IMR-90 (cell line): ENCODE measurements around the gene TMEM131. TPM values are rescaled to one million over a fixed set of nuclear protein-coding genes. Genes with fewer than 3 reads are reported as not detected.

Experiments used
- ATAC-seq: fragments of 200-7000 bp; cut with Tn5 transposase; 2 replicates; pipeline ENCODE4 v1.9.1; 2020; ENCODE audit warnings: low read depth, mild to moderate bottlenecking, moderate library complexity
- BruUV-seq: library from RNA; stranded (reverse); fragments of 400-500 nt; replicated peaks from 2 replicates; lab custom pipeline; 2021; lab: Mats Ljungman, UMichigan
- CTCF ChIA-PET: fragments of 300-600 bp; formaldehyde crosslinking; extraction: SDS; loops from one replicate; lab custom pipeline; 2021; ENCODE audit warnings: antibody characterized with exemption; lab: Yijun Ruan, JAX
- POLR2A ChIA-PET: fragments of 300-600 bp; sonication (Branson Sonifier 250); formaldehyde crosslinking; loops from one replicate; lab custom pipeline; 2022; ENCODE audit warnings: antibody characterized with exemption; ENCODE audit not compliant: unreplicated experiment; lab: Charles Lee
- DNase-seq: peaks from one replicate; pipeline ENCODE4 v3.0.0; 2013
- H2AFZ ChIP-seq: replicated peaks from 2 replicates; pipeline ENCODE3; 2013; ENCODE audit warnings: low read length, mild to moderate bottlenecking; ENCODE audit not compliant: poor library complexity
- H2AK5ac ChIP-seq: 2 replicates; pipeline ENCODE4 v1.6.1; 2013; ENCODE audit warnings: low read depth, low read length, inconsistent platforms
- H2AK9ac ChIP-seq: replicated peaks from 2 replicates; pipeline ENCODE3; 2013; ENCODE audit warnings: mild to moderate bottlenecking, low read depth, low read length, moderate library complexity; ENCODE audit not compliant: poor library complexity
- H2BK120ac ChIP-seq: 2 replicates; pipeline ENCODE4 v1.6.1; 2013; ENCODE audit warnings: low read depth, low read length, inconsistent platforms
- H2BK15ac ChIP-seq: 3 replicates; pipeline ENCODE4 v1.6.1; 2013; ENCODE audit warnings: low read depth, low read length, inconsistent platforms
- H2BK20ac ChIP-seq: 2 replicates; pipeline ENCODE4 v1.6.1; 2013; ENCODE audit warnings: low read depth, mild to moderate bottlenecking, inconsistent platforms, low read length, moderate library complexity
- H2BK5ac ChIP-seq: 2 replicates; pipeline ENCODE4 v1.6.1; 2013; ENCODE audit warnings: mild to moderate bottlenecking, low read depth, low read length, inconsistent platforms; ENCODE audit not compliant: poor library complexity, severe bottlenecking
- H3K14ac ChIP-seq: replicated peaks from 2 replicates; pipeline ENCODE4 v1.6.1; 2013; ENCODE audit warnings: low read depth, low read length, inconsistent platforms
- H3K18ac ChIP-seq: 2 replicates; pipeline ENCODE4 v1.6.1; 2013; ENCODE audit warnings: low read depth, low read length, control low read depth
- H3K23ac ChIP-seq: 2 replicates; pipeline ENCODE4 v1.6.1; 2013; ENCODE audit warnings: low read depth, low read length, inconsistent platforms
- H3K27ac ChIP-seq: 2 replicates; pipeline ENCODE4 v1.5.1; 2013; ENCODE audit warnings: mild to moderate bottlenecking, control low read depth, low read length; ENCODE audit not compliant: insufficient read depth
- H3K27me3 ChIP-seq: 2 replicates; pipeline ENCODE4 v1.6.1; 2013; ENCODE audit warnings: low read length; ENCODE audit not compliant: control insufficient read depth, insufficient read depth
- H3K36me3 ChIP-seq: 2 replicates; pipeline ENCODE4 v1.6.1; 2013; ENCODE audit warnings: low read length, mixed read lengths; ENCODE audit not compliant: control insufficient read depth, insufficient read depth
- H3K4ac ChIP-seq: 2 replicates; pipeline ENCODE4 v1.6.1; 2013; ENCODE audit warnings: low read depth, low read length, inconsistent platforms
- H3K4me1 ChIP-seq: 2 replicates; pipeline ENCODE4 v1.6.1; 2013; ENCODE audit warnings: low read length, mixed read lengths; ENCODE audit not compliant: control insufficient read depth, insufficient read depth
- H3K4me2 ChIP-seq: 2 replicates; pipeline ENCODE4 v1.6.1; 2013; ENCODE audit warnings: low read depth, mild to moderate bottlenecking, control low read depth, low read length, moderate library complexity
- H3K4me3 ChIP-seq: 2 replicates; pipeline ENCODE4 v1.5.1; 2013; ENCODE audit warnings: low read depth, mild to moderate bottlenecking, control low read depth, low read length, moderate library complexity; ENCODE audit not compliant: insufficient read depth
- H3K56ac ChIP-seq: 2 replicates; pipeline ENCODE4 v1.6.1; 2013; ENCODE audit warnings: low read length, inconsistent platforms; ENCODE audit not compliant: insufficient read depth; ENCODE audit errors: extremely low read depth
- H3K79me1 ChIP-seq, 2 experiments: 2 replicates each; pipeline ENCODE4 v1.6.1; 2013; ENCODE audit warnings: low read length in 2 of 2, inconsistent platforms in 1 of 2, low read depth in 1 of 2
- H3K9ac ChIP-seq: 2 replicates; pipeline ENCODE4 v1.6.1; 2013; ENCODE audit warnings: low read depth, low read length, control low read depth
- H3K9me1 ChIP-seq: 2 replicates; pipeline ENCODE4 v1.6.1; 2013; ENCODE audit warnings: low read length, inconsistent platforms; ENCODE audit not compliant: insufficient read depth
- H3K9me3 ChIP-seq: 2 replicates; pipeline ENCODE4 v1.6.1; 2013; ENCODE audit warnings: low read length; ENCODE audit not compliant: control insufficient read depth, insufficient read depth
- H4K20me1 ChIP-seq: 2 replicates; pipeline ENCODE4 v1.6.1; 2013; ENCODE audit warnings: low read length, inconsistent platforms; ENCODE audit not compliant: insufficient read depth
- H4K5ac ChIP-seq: 2 replicates; pipeline ENCODE4 v1.6.1; 2013; ENCODE audit warnings: mild to moderate bottlenecking, low read depth, low read length, control low read depth
- H4K8ac ChIP-seq, 2 experiments: 2 replicates each; pipeline ENCODE4 v1.6.1; 2013; ENCODE audit warnings: low read depth in 2 of 2, low read length in 2 of 2, control low read depth in 1 of 2, inconsistent platforms in 1 of 2
- H4K91ac ChIP-seq: 2 replicates; pipeline ENCODE4 v1.6.1; 2013; ENCODE audit warnings: low read depth, low read length, inconsistent platforms; ENCODE audit not compliant: insufficient read depth
- BHLHE40 ChIP-seq: fragments of 150-350 bp; IDR thresholded peaks from 2 replicates; pipeline ENCODE4 v1.6.1; 2016; ENCODE audit warnings: mild to moderate bottlenecking, low read depth, low read length
- CEBPB ChIP-seq: IDR thresholded peaks from 2 replicates; pipeline ENCODE4 v1.6.1; 2012; ENCODE audit warnings: low read depth, low read length, improper control_type of control experiment
- CHD1 ChIP-seq: IDR thresholded peaks from 2 replicates; pipeline ENCODE4 v1.6.1; 2012; ENCODE audit warnings: low read depth, low read length, improper control_type of control experiment
- CTCF ChIP-seq: conservative IDR thresholded peaks from 2 replicates; pipeline ENCODE4 v1.5.1; 2012; ENCODE audit warnings: mild to moderate bottlenecking, low read depth, low read length, improper control_type of control experiment
- FOS ChIP-seq: fragments of 150-350 bp; IDR thresholded peaks from 2 replicates; pipeline ENCODE4 v1.6.1; 2016; ENCODE audit warnings: low read depth, low read length
- MAFK ChIP-seq: IDR thresholded peaks from 2 replicates; pipeline ENCODE4 v1.6.1; 2012; ENCODE audit warnings: low read depth, low read length, improper control_type of control experiment
- MAZ ChIP-seq: IDR thresholded peaks from 2 replicates; pipeline ENCODE4 v1.6.1; 2012; ENCODE audit warnings: low read depth, mild to moderate bottlenecking, low read length, improper control_type of control experiment, moderate library complexity, borderline replicate concordance
- MXI1 ChIP-seq: IDR thresholded peaks from 2 replicates; pipeline ENCODE4 v1.6.1; 2012; ENCODE audit warnings: low read depth, mild to moderate bottlenecking, low read length, moderate library complexity, borderline replicate concordance
- NFE2L2 ChIP-seq: fragments of 150-350 bp; IDR thresholded peaks from 2 replicates; pipeline ENCODE4 v1.6.1; 2016; ENCODE audit warnings: low read depth, mild to moderate bottlenecking, low read length
- POLR2A ChIP-seq: IDR thresholded peaks from 2 replicates; pipeline ENCODE4 v1.6.1; 2012; ENCODE audit warnings: mild to moderate bottlenecking, low read depth, low read length
- RAD21 ChIP-seq: IDR thresholded peaks from 2 replicates; pipeline ENCODE4 v1.6.1; 2012; ENCODE audit warnings: low read length, improper control_type of control experiment
- RCOR1 ChIP-seq: IDR thresholded peaks from 2 replicates; pipeline ENCODE4 v1.6.1; 2012; ENCODE audit warnings: mild to moderate bottlenecking, low read length, improper control_type of control experiment; ENCODE audit not compliant: insufficient replicate concordance
- RFX5 ChIP-seq: IDR thresholded peaks from 2 replicates; pipeline ENCODE4 v1.8.0; 2012; ENCODE audit warnings: low read depth, mild to moderate bottlenecking, low read length, moderate library complexity
- SMC3 ChIP-seq: fragments of 150-350 bp; IDR thresholded peaks from 2 replicates; pipeline ENCODE4 v1.6.1; 2016; ENCODE audit warnings: low read depth, mild to moderate bottlenecking, antibody characterized with exemption, low read length, moderate library complexity
- USF2 ChIP-seq: fragments of 150-350 bp; IDR thresholded peaks from 2 replicates; pipeline ENCODE4 v1.6.1; 2017; ENCODE audit warnings: mild to moderate bottlenecking, antibody characterized with exemption, low read length, low read depth
- WGBS, 2 experiments: methylation state at CpG; one replicate each; pipeline versions ENCODE4 v1.1.5 to v1.1.7; 2013; ENCODE audit warnings: missing lambda C conversion rate in 2 of 2; ENCODE audit not compliant: insufficient read length in 1 of 2; ENCODE audit errors: extremely low coverage in 2 of 2; 5-methylcytosine and 5-hydroxymethylcytosine counted together
- dilution Hi-C: fragments of 300-500 bp; cut with HindIII; formaldehyde crosslinking; loops from one replicate; pipeline ENCODE4 v1.14.3; 2018; ENCODE audit warnings: low sequenced_read_pairs; ENCODE audit not compliant: unreplicated experiment
- in situ Hi-C: fragments of 300-500 bp; cut with MboI; formaldehyde crosslinking; loops from 3 replicates; pipeline ENCODE4 v1.14.3; 2019; ENCODE audit warnings: low sequenced_read_pairs, inconsistent platforms, mixed read lengths
- intact Hi-C: fragments of 100-400 bp; cut with micrococcal nuclease; formaldehyde crosslinking; loops from 2 replicates; pipeline ENCODE4 v1.10.0; 2022
- polyA plus RNA-seq, 3 experiments: library from polyadenylated mRNA; depleted of rRNA; stranded (reverse); fragments of >200 nt; gene quantifications; 2 replicates each; pipeline ENCODE4 v1.2.3, GENCODE V29; 2012; ENCODE audit warnings: low replicate concordance in 1 of 3
- total RNA-seq: library from RNA; depleted of rRNA; stranded (reverse); fragments of >200 nt; gene quantifications from 2 replicates; pipeline ENCODE4 v1.2.3, GENCODE V29; 2012

The TMEM131 gene
- total and polyA plus RNA-seq, 2 of the 4 experiments (the other 2 are of a cell fraction), result 13.3 to 14.0 TPM

GRCh38 chr2:98004613-98005012, 8.9 kb upstream of the TMEM131 start:
- Histone ChIP-seq H2AFZ (no peak overlapping the region), H4K20me1 (no peaks in the 10 kb centered on the region), H3K4me3 (no peak overlapping the region), H3K56ac (no peak overlapping the region), H4K5ac (no peak overlapping the region), H2BK20ac (no peak overlapping the region), H3K36me3 (no peaks in the 10 kb centered on the region), H3K14ac (no peak overlapping the region), H3K18ac (no peak overlapping the region), H3K27ac (no peak overlapping the region), H3K9me3 (no peaks in the 10 kb centered on the region), H4K91ac (no peak overlapping the region), H3K79me1 (no peaks in the 10 kb centered on the region), H2AK5ac (no peak overlapping the region), H3K9ac (no peak overlapping the region), H3K4ac (no peak overlapping the region), H4K8ac (no peak overlapping the region), H2BK5ac (no peak overlapping the region), H3K27me3 (no peaks in the 10 kb centered on the region; the same call in 1 of the 2 replicates), H3K4me2 (no peak overlapping the region), H2BK15ac (no peak overlapping the region), H3K23ac (no peak overlapping the region), H2AK9ac (no peak overlapping the region), H3K9me1 (no peaks in the 10 kb centered on the region), H3K4me1 (no peaks in the 10 kb centered on the region), H2BK120ac (no peak overlapping the region)
- ChIA-PET POLR2A (no interaction called here), CTCF (no interaction called here)
- whole genome bisulfite sequencing, 2 experiments, result no CpG with 5 or more reads among the region's 3 CpGs
- dilution Hi-C loops (no loop called here), in situ Hi-C loops (no loop called here), intact Hi-C loops (no loop called here)
- TF ChIP-seq RCOR1, result no peak
- TF ChIP-seq FOS, result no peak
- TF ChIP-seq BHLHE40, result no peak
- TF ChIP-seq NFE2L2, result no peak
- no peak for TF ChIP-seq MAFK
- no peak for TF ChIP-seq SMC3
- TF ChIP-seq MXI1, result no peak
- no peak for TF ChIP-seq RFX5
- TF ChIP-seq CHD1, result no peak
- TF ChIP-seq CEBPB, result no peak
- no peak for TF ChIP-seq RAD21
- TF ChIP-seq CTCF, result no peak
- no peak for TF ChIP-seq MAZ
- no peak for TF ChIP-seq POLR2A
- TF ChIP-seq USF2, result no peak
- ATAC-seq, result no peak
- DNase-seq, result no peak
- no TSS peak for BruUV-seq
